ENCODE data around the gene SMTNL2. TPM values are rescaled to one million over a fixed set of nuclear protein-coding genes. Genes with fewer than 3 reads are reported as not detected.

Gene SMTNL2
- total RNA-seq, 1 donor, result not detected

GRCh38 chr17:4560837-4561256 lies 23.5 kb upstream of the SMTNL2 start:
- Histone ChIP-seq H3K9me3 (ENCODE audit: low read depth, low read length) (no peaks in the 10 kb centered on the region), H3K4me3 (ENCODE audit: insufficient read depth, low read length) (no peak overlapping the region), H3K36me3 (ENCODE audit: insufficient read depth, low read length) (no peaks in the 10 kb centered on the region), H3K27me3 (ENCODE audit: insufficient read depth, low read length) (no peaks in the 10 kb centered on the region), H3K79me2 (ENCODE audit: insufficient read depth, low read length) (no peaks in the 10 kb centered on the region), H3K4me1 (ENCODE audit: insufficient read depth, low read length) (peaks cover 8% of the 10 kb centered on the region), H3K4me2 (ENCODE audit: insufficient read depth, low read length) (no peak overlapping the region), H4K20me1 (ENCODE audit: insufficient read depth, low read length) (no peaks in the 10 kb centered on the region), H3K27ac (ENCODE audit: low read depth, low read length) (no peak overlapping the region), H2AFZ (ENCODE audit: low read length) (no peak overlapping the region)
- peak; percentile 29 for TF ChIP-seq CTCF (IDR thresholded peaks at IDR 0.05; ENCODE audit: extremely low read depth, low read depth, low read length)
- peak; percentile 80 for DNase-seq (ENCODE audit: insufficient read length, low spot score, missing footprints)

- no peaks in the 10 kb centered on the region for H3K36me3 ChIP-seq (ENCODE audit: insufficient read depth, low read length)
- peak overlapping the region; percentile 70 for H2AFZ ChIP-seq (ENCODE audit: low read length)
- H3K27ac ChIP-seq (ENCODE audit: low read depth, low read length), result no peak overlapping the region
- H3K79me2 ChIP-seq (ENCODE audit: insufficient read depth, low read length), result no peaks in the 10 kb centered on the region
- no peaks in the 10 kb centered on the region for H3K27me3 ChIP-seq (ENCODE audit: insufficient read depth, low read length)
- peak overlapping the region; percentile 21 for H3K4me3 ChIP-seq (ENCODE audit: insufficient read depth, low read length)
- peak overlapping the region; percentile 51 for H3K4me2 ChIP-seq (ENCODE audit: insufficient read depth, low read length)
- no peak for TF ChIP-seq CTCF (IDR thresholded peaks at IDR 0.05; ENCODE audit: extremely low read depth, low read depth, low read length)
- no peak for DNase-seq (ENCODE audit: insufficient read length, low spot score, missing footprints)
- no peaks in the 10 kb centered on the region for H4K20me1 ChIP-seq (ENCODE audit: insufficient read depth, low read length)
- H3K9me3 ChIP-seq (ENCODE audit: low read depth, low read length), result no peaks in the 10 kb centered on the region
- peaks cover 5% of the 10 kb centered on the region for H3K4me1 ChIP-seq (ENCODE audit: insufficient read depth, low read length)
These were observed 22.0 kb upstream of the SMTNL2 start for GRCh38 chr17:4562015-4562969.

- Histone ChIP-seq H3K4me1 (ENCODE audit: insufficient read depth, low read length) (peaks cover 5% of the 10 kb centered on the region), H3K4me2 (ENCODE audit: insufficient read depth, low read length) (peak overlapping the region; percentile 22), H2AFZ (ENCODE audit: low read length) (peak overlapping the region; percentile 5), H3K79me2 (ENCODE audit: insufficient read depth, low read length) (no peaks in the 10 kb centered on the region), H4K20me1 (ENCODE audit: insufficient read depth, low read length) (no peaks in the 10 kb centered on the region), H3K9me3 (ENCODE audit: low read depth, low read length) (no peaks in the 10 kb centered on the region), H3K4me3 (ENCODE audit: insufficient read depth, low read length) (no peak overlapping the region), H3K27ac (ENCODE audit: low read depth, low read length) (no peak overlapping the region), H3K27me3 (ENCODE audit: insufficient read depth, low read length) (no peaks in the 10 kb centered on the region), H3K36me3 (ENCODE audit: insufficient read depth, low read length) (no peaks in the 10 kb centered on the region)
- DNase-seq (ENCODE audit: insufficient read length, low spot score, missing footprints), result peak; percentile 96
- TF ChIP-seq CTCF (IDR thresholded peaks at IDR 0.05; ENCODE audit: extremely low read depth, low read depth, low read length), result peak; percentile 95
These were observed 18.9 kb upstream of the SMTNL2 start for GRCh38 chr17:4565209-4566141.

Data from osteoblast (primary cell).